ENCODE results near the gene GLI3. TPM values are rescaled to one million over a fixed set of nuclear protein-coding genes. Genes with fewer than 3 reads are reported as not detected.
A peak's percentile ranks its signal among the peaks of the same experiment; 100 is the strongest.

The GLI3 gene
- total RNA-seq, 1 donor from 2014 or later: 32.0 TPM

DNA sequence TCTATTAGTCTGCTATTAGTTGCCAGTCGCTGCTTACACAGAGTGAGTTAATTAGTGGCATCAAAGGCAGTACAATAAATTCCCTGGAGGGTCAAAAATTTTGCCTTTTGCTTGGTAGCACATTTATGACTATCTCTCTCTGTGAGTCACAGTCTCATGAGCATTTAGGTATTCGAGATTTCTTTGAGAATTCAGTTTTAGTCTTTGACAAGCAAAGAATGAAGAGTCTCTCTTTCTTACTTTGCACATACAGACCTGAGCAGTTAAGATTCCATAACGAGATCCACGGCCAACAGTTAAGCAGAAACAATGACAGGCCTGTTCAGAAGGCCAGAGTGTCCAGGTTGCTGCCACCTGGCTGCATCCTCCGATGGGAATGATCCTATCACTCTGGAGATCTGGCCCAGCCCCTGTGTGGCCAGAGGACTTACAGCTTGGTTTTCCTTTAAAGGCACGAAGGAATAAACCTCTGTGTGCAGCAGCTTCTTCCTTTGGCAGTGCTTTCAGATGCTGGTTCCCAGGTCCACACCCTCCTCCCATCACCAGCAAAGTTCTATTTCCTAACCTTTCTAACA lies 80.6 kb downstream of the GLI3 start:
- Histone ChIP-seq H4K20me1 (ENCODE audit: low read depth) (peaks cover 100% of the 10 kb centered on the region), H3K27me3 (no peaks in the 10 kb centered on the region), H3F3A (ENCODE audit: low read depth) (peaks cover 52% of the 10 kb centered on the region), H3K4me1 (peaks cover 84% of the 10 kb centered on the region), H3K4me2 (peak overlapping the region; percentile 26), H3K9me3 (ENCODE audit: low read depth) (no peaks in the 10 kb centered on the region), H3K36me3 (no peaks in the 10 kb centered on the region), H3K79me2 (ENCODE audit: low read depth) (peaks cover 91% of the 10 kb centered on the region), H2AFZ (replicated peaks) (no peak overlapping the region), H3K27ac (peak overlapping the region; percentile 15), H3K9ac (no peak overlapping the region), H3K4me3 (no peak overlapping the region)
- DNase-seq (ENCODE audit: low spot score): no peak
- Mint-ChIP-seq H3K27me3 (ENCODE audit: insufficient read depth, low read depth) (no peaks in the 10 kb centered on the region), H3K4me3 (peak overlapping the region; percentile 50), H3K27ac (peak overlapping the region; percentile 86), H3K9me3 (no peaks in the 10 kb centered on the region), H3K4me1 (peaks cover 31% of the 10 kb centered on the region), H3K36me3 (no peaks in the 10 kb centered on the region)
- no peak for TF ChIP-seq EZH2 (IDR thresholded peaks at IDR 0.05)
- no peak for TF ChIP-seq EZH2phosphoT487 (IDR thresholded peaks at IDR 0.05)
- TF ChIP-seq, protein P1, sequence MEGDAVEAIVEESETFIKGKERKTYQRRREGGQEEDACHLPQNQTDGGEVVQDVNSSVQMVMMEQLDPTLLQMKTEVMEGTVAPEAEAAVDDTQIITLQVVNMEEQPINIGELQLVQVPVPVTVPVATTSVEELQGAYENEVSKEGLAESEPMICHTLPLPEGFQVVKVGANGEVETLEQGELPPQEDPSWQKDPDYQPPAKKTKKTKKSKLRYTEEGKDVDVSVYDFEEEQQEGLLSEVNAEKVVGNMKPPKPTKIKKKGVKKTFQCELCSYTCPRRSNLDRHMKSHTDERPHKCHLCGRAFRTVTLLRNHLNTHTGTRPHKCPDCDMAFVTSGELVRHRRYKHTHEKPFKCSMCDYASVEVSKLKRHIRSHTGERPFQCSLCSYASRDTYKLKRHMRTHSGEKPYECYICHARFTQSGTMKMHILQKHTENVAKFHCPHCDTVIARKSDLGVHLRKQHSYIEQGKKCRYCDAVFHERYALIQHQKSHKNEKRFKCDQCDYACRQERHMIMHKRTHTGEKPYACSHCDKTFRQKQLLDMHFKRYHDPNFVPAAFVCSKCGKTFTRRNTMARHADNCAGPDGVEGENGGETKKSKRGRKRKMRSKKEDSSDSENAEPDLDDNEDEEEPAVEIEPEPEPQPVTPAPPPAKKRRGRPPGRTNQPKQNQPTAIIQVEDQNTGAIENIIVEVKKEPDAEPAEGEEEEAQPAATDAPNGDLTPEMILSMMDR (IDR thresholded peaks at IDR 0.05): no peak

DNA sequence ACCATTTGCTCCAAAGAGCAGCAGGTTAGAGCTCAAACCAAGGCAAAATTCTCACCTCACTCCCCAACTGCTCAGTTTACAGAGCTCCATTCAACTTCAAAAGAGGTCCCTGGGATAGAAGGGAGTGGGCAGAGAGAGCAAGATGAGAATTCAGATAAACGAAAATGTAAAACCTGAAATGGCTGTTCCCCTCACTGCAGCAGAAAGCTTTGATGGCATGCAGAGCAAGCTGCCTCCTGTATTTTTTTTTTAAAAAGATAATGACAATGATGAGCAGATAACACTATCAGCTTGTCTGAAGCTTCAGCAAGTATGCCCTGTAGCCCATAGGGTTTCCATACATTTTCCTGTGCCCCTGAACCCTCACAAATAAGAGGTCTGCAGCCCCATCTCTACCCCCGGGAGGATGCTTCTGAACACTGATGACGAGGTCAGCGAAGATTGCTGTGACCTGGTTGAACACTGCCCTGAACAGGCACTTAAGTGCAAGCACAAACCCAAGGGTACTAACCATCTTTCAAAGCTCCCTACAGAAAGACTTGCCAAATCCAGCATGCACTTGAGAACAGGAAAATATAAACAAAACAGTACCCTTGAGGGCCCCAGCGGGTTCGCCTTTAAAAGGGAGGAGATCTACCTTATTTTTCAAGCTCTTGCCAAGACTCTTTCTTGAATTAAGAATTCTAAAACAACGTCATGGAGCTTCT lies 81.3 kb downstream of the GLI3 start:
- Mint-ChIP-seq H3K4me1 (peaks cover 28% of the 10 kb centered on the region), H3K9me3 (no peaks in the 10 kb centered on the region), H3K4me3 (peak overlapping the region; percentile 75), H3K36me3 (no peaks in the 10 kb centered on the region), H3K27me3 (ENCODE audit: insufficient read depth, low read depth) (no peaks in the 10 kb centered on the region), H3K27ac (peak overlapping the region; percentile 86)
- H3K4me3 ChIP-seq: no peak overlapping the region
- H3K36me3 ChIP-seq: no peaks in the 10 kb centered on the region
- H3K27ac ChIP-seq: peak overlapping the region; percentile 32
- peaks cover 59% of the 10 kb centered on the region for H3F3A ChIP-seq (ENCODE audit: low read depth)
- no peak overlapping the region for H3K9ac ChIP-seq
- H2AFZ ChIP-seq (replicated peaks): no peak overlapping the region
- TF ChIP-seq, protein P1 (IDR thresholded peaks at IDR 0.05): no peak
- TF ChIP-seq EZH2phosphoT487 (IDR thresholded peaks at IDR 0.05) (no peak), EZH2 (IDR thresholded peaks at IDR 0.05) (no peak)
- H3K4me1 ChIP-seq: peaks cover 90% of the 10 kb centered on the region
- H3K9me3 ChIP-seq (ENCODE audit: low read depth): no peaks in the 10 kb centered on the region
- H4K20me1 ChIP-seq (ENCODE audit: low read depth): peaks cover 100% of the 10 kb centered on the region
- no peak for DNase-seq (ENCODE audit: low spot score)
- H3K4me2 ChIP-seq: no peak overlapping the region
- peaks cover 91% of the 10 kb centered on the region for H3K79me2 ChIP-seq (ENCODE audit: low read depth)
- H3K27me3 ChIP-seq: no peaks in the 10 kb centered on the region

DNA sequence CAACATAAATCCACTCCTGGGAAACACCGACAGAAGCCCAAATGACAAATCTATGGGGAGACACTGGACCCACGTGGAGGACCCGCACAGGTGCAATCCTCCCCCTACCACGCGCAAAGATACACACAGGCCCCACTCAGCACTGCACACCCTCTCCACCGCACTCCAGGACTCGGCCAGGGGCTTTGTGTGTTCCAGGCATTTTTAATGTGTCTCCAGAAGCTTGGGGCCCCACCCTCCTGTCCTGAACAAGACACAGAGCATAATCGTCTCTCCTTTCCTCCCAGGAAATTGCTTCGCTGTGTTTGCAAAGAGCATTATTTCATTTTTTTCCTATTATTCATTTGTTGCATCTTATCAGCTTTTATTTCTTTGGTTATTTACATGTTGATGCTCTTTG lies 82.8 kb downstream of the GLI3 start:
- Histone ChIP-seq H3K36me3 (no peaks in the 10 kb centered on the region), H2AFZ (replicated peaks) (no peak overlapping the region), H3K9ac (no peak overlapping the region), H3K9me3 (ENCODE audit: low read depth) (no peaks in the 10 kb centered on the region), H3K4me2 (peak overlapping the region; percentile 74), H3K27ac (peak overlapping the region; percentile 92), H3K79me2 (ENCODE audit: low read depth) (peaks cover 91% of the 10 kb centered on the region), H3K4me3 (no peak overlapping the region), H3K4me1 (peaks cover 95% of the 10 kb centered on the region), H3F3A (ENCODE audit: low read depth) (peaks cover 64% of the 10 kb centered on the region), H4K20me1 (ENCODE audit: low read depth) (peaks cover 100% of the 10 kb centered on the region), H3K27me3 (no peaks in the 10 kb centered on the region)
- no peaks in the 10 kb centered on the region for H3K27me3 Mint-ChIP-seq (ENCODE audit: insufficient read depth, low read depth)
- H3K4me1 Mint-ChIP-seq: peaks cover 16% of the 10 kb centered on the region
- no peaks in the 10 kb centered on the region for H3K36me3 Mint-ChIP-seq
- no peaks in the 10 kb centered on the region for H3K9me3 Mint-ChIP-seq
- no peak overlapping the region for H3K4me3 Mint-ChIP-seq
- DNase-seq (ENCODE audit: low spot score): no peak
- peak overlapping the region; percentile 97 for H3K27ac Mint-ChIP-seq
- TF ChIP-seq EZH2phosphoT487 (IDR thresholded peaks at IDR 0.05) (no peak), EZH2 (IDR thresholded peaks at IDR 0.05) (no peak)
- TF ChIP-seq, protein P1 (IDR thresholded peaks at IDR 0.05): no peak

All from neural progenitor cell (in vitro differentiated cells).